ENCODE results near the gene IL1RN.

IL1RN gene

DNA sequence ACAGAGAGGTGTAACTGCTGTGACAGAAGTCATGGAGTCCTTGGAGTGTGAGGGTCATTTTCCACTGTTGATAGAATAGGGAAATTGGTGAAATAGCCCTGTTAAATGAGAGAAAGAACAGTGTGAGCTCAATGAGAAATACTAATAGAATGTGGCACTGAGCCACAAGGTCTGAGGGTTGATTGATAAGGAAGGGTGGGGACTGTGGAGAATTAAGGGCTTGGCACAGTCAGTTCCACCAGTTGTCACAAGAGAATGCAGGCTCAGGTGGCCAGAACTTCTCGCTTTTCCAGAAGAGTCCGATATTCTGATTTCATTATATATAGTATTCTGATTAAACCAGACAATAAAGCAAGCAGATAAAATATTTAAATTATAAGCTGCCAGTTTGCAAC, 9.1 kb upstream of the IL1RN start:
- H3K36me3 ChIP-seq (ENCODE audit: insufficient read depth, low read length): no peaks in the 10 kb centered on the region
- WGBS: 83% methylated on average over 2 of the region's 2 CpGs
- H3K9me3 ChIP-seq (ENCODE audit: insufficient read depth, low read depth, low read length): no peaks in the 10 kb centered on the region
- no peaks in the 10 kb centered on the region for H3K4me1 ChIP-seq (ENCODE audit: insufficient read depth, low read length)
- H3K4me3 ChIP-seq (ENCODE audit: low read length): no peak overlapping the region
- no peak overlapping the region for H3K27ac ChIP-seq (ENCODE audit: low read depth, low read length)
- peaks cover 8% of the 10 kb centered on the region; the same call in 1 of the 2 replicates for H3K27me3 ChIP-seq (ENCODE audit: insufficient read depth, low read length)
- H3K9ac ChIP-seq (ENCODE audit: low read depth, low read length): no peak overlapping the region

GRCh38 chr2:113119111-113119510, 8.3 kb upstream of the IL1RN start:
- Histone ChIP-seq H3K4me3 (ENCODE audit: low read length) (no peak overlapping the region), H3K27ac (ENCODE audit: low read depth, low read length) (no peak overlapping the region), H3K36me3 (ENCODE audit: insufficient read depth, low read length) (no peaks in the 10 kb centered on the region), H3K27me3 (ENCODE audit: insufficient read depth, low read length) (peaks cover 8% of the 10 kb centered on the region; the same call in 1 of the 2 replicates), H3K9ac (ENCODE audit: low read depth, low read length) (no peak overlapping the region), H3K9me3 (ENCODE audit: insufficient read depth, low read depth, low read length) (no peaks in the 10 kb centered on the region), H3K4me1 (ENCODE audit: insufficient read depth, low read length) (no peaks in the 10 kb centered on the region)
- 77% methylated on average over 2 of the region's 2 CpGs for WGBS

DNA sequence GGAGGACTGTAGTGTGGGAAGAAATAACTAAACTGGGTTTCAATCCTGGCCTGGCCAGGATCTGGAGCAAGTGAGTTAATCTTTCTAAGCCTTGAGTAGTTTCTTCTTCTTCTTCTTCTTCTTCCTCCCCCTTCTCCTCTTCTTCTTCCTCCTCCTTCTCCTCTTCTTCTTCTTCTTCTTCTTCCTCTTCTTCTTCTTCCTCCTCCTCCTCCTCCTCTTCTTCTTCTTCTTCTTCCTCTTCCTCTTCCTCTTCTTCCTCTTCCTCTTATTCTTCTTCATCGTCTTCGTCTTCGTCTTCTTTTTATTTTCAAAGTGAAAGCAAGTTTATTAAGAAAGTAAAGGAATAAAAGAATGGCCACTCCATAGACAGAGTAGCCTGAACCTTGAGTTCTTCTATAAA, 6.5 kb upstream of the IL1RN start:
- no peak overlapping the region for H3K27ac ChIP-seq (ENCODE audit: low read depth, low read length)
- H3K27me3 ChIP-seq (ENCODE audit: insufficient read depth, low read length): peaks cover 8% of the 10 kb centered on the region; the same call in 1 of the 2 replicates
- no peak overlapping the region for H3K4me3 ChIP-seq (ENCODE audit: low read length)
- 100% methylated on average over 1 of the region's 3 CpGs for WGBS
- H3K9me3 ChIP-seq (ENCODE audit: insufficient read depth, low read depth, low read length): no peaks in the 10 kb centered on the region
- H3K4me1 ChIP-seq (ENCODE audit: insufficient read depth, low read length): no peaks in the 10 kb centered on the region
- H3K9ac ChIP-seq (ENCODE audit: low read depth, low read length): no peak overlapping the region
- H3K36me3 ChIP-seq (ENCODE audit: insufficient read depth, low read length): no peaks in the 10 kb centered on the region

GRCh38 chr2:113122364-113122763, 5.0 kb upstream of the IL1RN start:
- Histone ChIP-seq H3K27me3 (ENCODE audit: insufficient read depth, low read length) (peaks cover 8% of the 10 kb centered on the region; the same call in 1 of the 2 replicates), H3K4me1 (ENCODE audit: insufficient read depth, low read length) (no peaks in the 10 kb centered on the region), H3K36me3 (ENCODE audit: insufficient read depth, low read length) (no peaks in the 10 kb centered on the region), H3K27ac (ENCODE audit: low read depth, low read length) (no peak overlapping the region), H3K9me3 (ENCODE audit: insufficient read depth, low read depth, low read length) (no peaks in the 10 kb centered on the region), H3K4me3 (ENCODE audit: low read length) (no peak overlapping the region), H3K9ac (ENCODE audit: low read depth, low read length) (no peak overlapping the region)
- WGBS: 89% methylated on average over 3 of the region's 4 CpGs

DNA sequence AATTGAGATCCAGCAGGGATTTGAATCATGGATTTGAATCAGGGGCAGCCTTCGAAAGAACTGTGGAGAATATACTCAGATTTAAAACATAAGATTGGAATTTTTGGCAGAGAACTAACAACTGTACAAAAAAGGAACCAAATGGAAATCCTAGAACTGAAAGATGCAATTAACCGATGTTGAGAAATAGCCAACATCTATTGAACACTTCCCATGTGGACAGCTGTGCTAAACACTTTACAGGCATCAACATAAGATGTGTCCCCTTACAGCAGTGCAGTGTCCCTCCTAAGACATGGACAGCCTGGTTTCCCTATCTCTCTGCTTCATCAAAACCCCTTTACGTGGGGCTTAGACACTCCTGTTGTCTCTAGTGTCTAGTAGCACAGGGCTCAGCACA, 3.7 kb upstream of the IL1RN start:
- H3K36me3 ChIP-seq (ENCODE audit: insufficient read depth, low read length): no peaks in the 10 kb centered on the region
- no peaks in the 10 kb centered on the region for H3K9me3 ChIP-seq (ENCODE audit: insufficient read depth, low read depth, low read length)
- WGBS: 98% methylated on average over 3 of the region's 3 CpGs
- peaks cover 8% of the 10 kb centered on the region; the same call in 1 of the 2 replicates for H3K27me3 ChIP-seq (ENCODE audit: insufficient read depth, low read length)
- H3K4me3 ChIP-seq (ENCODE audit: low read length): no peak overlapping the region
- H3K4me1 ChIP-seq (ENCODE audit: insufficient read depth, low read length): no peaks in the 10 kb centered on the region
- no peak overlapping the region for H3K9ac ChIP-seq (ENCODE audit: low read depth, low read length)
- no peak overlapping the region for H3K27ac ChIP-seq (ENCODE audit: low read depth, low read length)

DNA sequence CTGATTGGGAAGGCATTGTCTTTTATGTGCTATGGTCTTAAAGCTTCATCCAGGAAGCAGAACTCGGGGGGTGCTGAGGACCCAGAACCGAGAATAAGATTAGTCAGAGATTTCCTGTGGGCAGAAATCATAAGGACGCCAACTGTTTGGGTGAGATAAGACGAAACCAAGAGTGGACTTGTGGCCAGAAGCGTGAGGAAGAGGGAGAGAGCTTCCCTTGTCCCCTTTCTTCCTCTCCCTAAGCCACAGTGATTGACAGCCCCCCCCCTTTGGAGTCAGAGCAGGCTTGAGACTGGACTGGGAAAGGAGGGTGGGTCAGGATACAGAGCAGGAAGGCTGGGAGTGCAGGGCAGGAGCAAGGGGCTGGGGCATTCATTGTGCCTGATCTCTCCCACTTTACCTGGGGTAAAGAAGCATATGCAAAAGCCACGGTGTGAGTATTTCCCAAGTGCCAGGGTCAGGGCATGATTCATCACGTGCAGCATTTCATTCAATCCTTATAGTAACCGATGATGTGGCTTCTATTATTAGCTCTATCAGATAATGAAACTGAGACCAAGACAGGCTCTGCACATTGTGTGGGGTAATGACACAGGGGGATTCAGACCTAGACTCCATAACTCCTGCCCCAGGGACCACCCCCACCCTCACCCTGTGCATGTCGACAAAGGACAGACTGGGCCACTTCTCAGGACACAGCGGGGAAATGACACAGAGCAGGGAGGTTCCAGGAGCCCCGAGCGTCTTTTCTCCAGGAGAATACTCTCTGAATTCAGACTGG, 3.0 kb upstream of the IL1RN start:
- no peak overlapping the region for H3K27ac ChIP-seq (ENCODE audit: low read depth, low read length)
- H3K36me3 ChIP-seq (ENCODE audit: insufficient read depth, low read length): no peaks in the 10 kb centered on the region
- H3K4me3 ChIP-seq (ENCODE audit: low read length): no peak overlapping the region
- no peaks in the 10 kb centered on the region for H3K4me1 ChIP-seq (ENCODE audit: insufficient read depth, low read length)
- H3K9ac ChIP-seq (ENCODE audit: low read depth, low read length): no peak overlapping the region
- H3K27me3 ChIP-seq (ENCODE audit: insufficient read depth, low read length): peaks cover 8% of the 10 kb centered on the region; the same call in 1 of the 2 replicates
- WGBS: 91% methylated on average over 11 of the region's 12 CpGs
- H3K9me3 ChIP-seq (ENCODE audit: insufficient read depth, low read depth, low read length): no peaks in the 10 kb centered on the region

- Histone ChIP-seq H3K27ac (ENCODE audit: low read depth, low read length) (no peak overlapping the region), H3K9me3 (ENCODE audit: insufficient read depth, low read depth, low read length) (no peaks in the 10 kb centered on the region), H3K4me1 (ENCODE audit: insufficient read depth, low read length) (no peaks in the 10 kb centered on the region), H3K27me3 (ENCODE audit: insufficient read depth, low read length) (peaks cover 8% of the 10 kb centered on the region; the same call in 1 of the 2 replicates), H3K4me3 (ENCODE audit: low read length) (no peak overlapping the region), H3K9ac (ENCODE audit: low read depth, low read length) (no peak overlapping the region), H3K36me3 (ENCODE audit: insufficient read depth, low read length) (no peaks in the 10 kb centered on the region)
- WGBS: 92% methylated on average over 6 of the region's 6 CpGs
Observed at GRCh38 chr2:113124984-113125855, 2.2 kb upstream of the IL1RN start.

- Histone ChIP-seq H3K9ac (ENCODE audit: low read depth, low read length) (no peak overlapping the region), H3K9me3 (ENCODE audit: insufficient read depth, low read depth, low read length) (no peaks in the 10 kb centered on the region), H3K4me3 (ENCODE audit: low read length) (no peak overlapping the region), H3K4me1 (ENCODE audit: insufficient read depth, low read length) (no peaks in the 10 kb centered on the region), H3K27ac (ENCODE audit: low read depth, low read length) (no peak overlapping the region), H3K36me3 (ENCODE audit: insufficient read depth, low read length) (no peaks in the 10 kb centered on the region), H3K27me3 (ENCODE audit: insufficient read depth, low read length) (no peaks in the 10 kb centered on the region)
- WGBS: 86% methylated on average over 15 of the region's 15 CpGs
Observed at GRCh38 chr2:113127646-113128570, 510 bp downstream of the IL1RN start.

DNA sequence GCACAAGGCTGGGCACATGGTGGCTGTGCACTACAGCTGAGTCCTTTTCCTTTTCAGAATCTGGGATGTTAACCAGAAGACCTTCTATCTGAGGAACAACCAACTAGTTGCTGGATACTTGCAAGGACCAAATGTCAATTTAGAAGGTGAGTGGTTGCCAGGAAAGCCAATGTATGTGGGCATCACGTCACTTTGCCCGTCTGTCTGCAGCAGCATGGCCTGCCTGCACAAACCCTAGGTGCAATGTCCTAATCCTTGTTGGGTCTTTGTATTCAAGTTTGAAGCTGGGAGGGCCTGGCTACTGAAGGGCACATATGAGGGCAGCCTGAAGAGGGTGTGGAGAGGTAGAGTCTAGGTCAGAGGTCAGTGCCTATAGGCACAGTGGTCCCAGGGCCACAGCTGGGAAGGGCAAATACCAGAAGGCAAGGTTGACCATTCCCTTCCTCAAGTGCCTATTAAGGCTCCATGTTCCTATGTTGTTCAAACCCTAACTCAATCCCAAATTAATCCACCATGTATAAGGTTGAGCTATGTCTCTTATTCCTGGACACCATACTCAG, 2.2 kb downstream of the IL1RN start:
- no peak overlapping the region for H3K27ac ChIP-seq (ENCODE audit: low read depth, low read length)
- H3K9me3 ChIP-seq (ENCODE audit: insufficient read depth, low read depth, low read length): no peaks in the 10 kb centered on the region
- 68% methylated on average over 2 of the region's 2 CpGs for WGBS
- H3K4me1 ChIP-seq (ENCODE audit: insufficient read depth, low read length): no peaks in the 10 kb centered on the region
- no peaks in the 10 kb centered on the region for H3K27me3 ChIP-seq (ENCODE audit: insufficient read depth, low read length)
- H3K9ac ChIP-seq (ENCODE audit: low read depth, low read length): no peak overlapping the region
- no peak overlapping the region for H3K4me3 ChIP-seq (ENCODE audit: low read length)
- H3K36me3 ChIP-seq (ENCODE audit: insufficient read depth, low read length): no peaks in the 10 kb centered on the region

- WGBS: 87% methylated on average over 7 of the region's 7 CpGs
- H3K27ac ChIP-seq (ENCODE audit: low read depth, low read length): no peak overlapping the region
- no peak overlapping the region for H3K4me3 ChIP-seq (ENCODE audit: low read length)
- H3K4me1 ChIP-seq (ENCODE audit: insufficient read depth, low read length): no peaks in the 10 kb centered on the region
- H3K9me3 ChIP-seq (ENCODE audit: insufficient read depth, low read depth, low read length): no peaks in the 10 kb centered on the region
- no peaks in the 10 kb centered on the region for H3K27me3 ChIP-seq (ENCODE audit: insufficient read depth, low read length)
- H3K9ac ChIP-seq (ENCODE audit: low read depth, low read length): no peak overlapping the region
- H3K36me3 ChIP-seq (ENCODE audit: insufficient read depth, low read length): no peaks in the 10 kb centered on the region
Observed at GRCh38 chr2:113131352-113132185, 4.2 kb downstream of the IL1RN start.

Data from HUES64 (cell line).